GM12878 (cell line): Measurements from ENCODE around the gene GGTA1. TPM values are rescaled to one million over a fixed set of nuclear protein-coding genes. Genes with fewer than 3 reads are reported as not detected.

Source experiments
- ATAC-seq: fragments of 200-7000 bp; cut with Tn5 transposase; 3 replicates; pipeline ENCODE4 v1.9.1; 2020; ENCODE audit warnings: mild to moderate bottlenecking, moderate library complexity
- BruUV-seq: library from RNA; stranded (reverse); fragments of 400-500 nt; replicated peaks from 2 replicates; lab custom pipeline; 2021; lab: Mats Ljungman, UMichigan
- CTCF ChIA-PET: fragments of 300-600 bp; sonication (Branson Sonifier 250); formaldehyde crosslinking; extraction: SDS; loops from one replicate; lab custom pipeline; 2021; ENCODE audit warnings: inconsistent platforms; lab: Yijun Ruan, JAX
- POLR2A ChIA-PET: fragments of 350-600 bp; formaldehyde crosslinking; extraction: SDS; loops from one replicate; lab custom pipeline; 2021; ENCODE audit warnings: inconsistent platforms; lab: Charles Lee
- RAD21 ChIA-PET: fragments of 300-600 bp; sonication (Branson Sonifier 250); formaldehyde crosslinking; loops from one replicate; lab custom pipeline; 2023; ENCODE audit warnings: antibody characterized with exemption; ENCODE audit not compliant: unreplicated experiment; lab: Charles Lee
- SMC1A ChIA-PET: fragments of 300-600 bp; sonication (Branson Sonifier 250); formaldehyde crosslinking; loops from one replicate; lab custom pipeline; 2023; ENCODE audit not compliant: unreplicated experiment, uncharacterized antibody; lab: Charles Lee
- DNase-seq: peaks from one replicate; pipeline ENCODE4 v3.0.0-alpha.2; 2011; ENCODE audit warnings: low read depth, low spot score
- FAIRE-seq: peaks from 3 replicates; lab custom pipeline; 2011; peaks lifted over from hg19 to GRCh38; lab: Jason Lieb, UNC
- H2AFZ ChIP-seq: 2 replicates; pipeline ENCODE4 v1.6.0; 2011; ENCODE audit warnings: low read depth, low read length, control low read depth; ENCODE audit not compliant: control insufficient read depth
- H3K27ac ChIP-seq: 2 replicates; pipeline ENCODE4 v1.5.1; 2011; ENCODE audit warnings: control low read depth; ENCODE audit not compliant: control insufficient read depth, insufficient read depth
- H3K27me3 ChIP-seq, 2 experiments: replicated peaks in 1 of 2; 2 replicates each; pipeline versions ENCODE4 v1.6.0 to v1.6.1; 2011; ENCODE audit warnings: low read length in 1 of 2; ENCODE audit not compliant: control insufficient read depth in 2 of 2, insufficient read depth in 2 of 2
- H3K36me3 ChIP-seq, 2 experiments: 2 replicates each; pipeline ENCODE4 v1.5.1; 2011; ENCODE audit warnings: low read length in 1 of 2; ENCODE audit not compliant: control insufficient read depth in 2 of 2, insufficient read depth in 2 of 2
- H3K4me1 ChIP-seq: 2 replicates; pipeline ENCODE4 v1.6.1; 2011; ENCODE audit warnings: mild to moderate bottlenecking, low read length, moderate library complexity, mixed read lengths; ENCODE audit not compliant: control insufficient read depth, insufficient read depth
- H3K4me2 ChIP-seq: 2 replicates; pipeline ENCODE4 v1.6.0; 2011; ENCODE audit warnings: control low read depth; ENCODE audit not compliant: control insufficient read depth, insufficient read depth
- H3K4me3 ChIP-seq: fragments of 200-600 bp; sonication (generic); 2 replicates; pipeline ENCODE4 v1.5.1; 2016
- H3K79me2 ChIP-seq: 2 replicates; pipeline ENCODE4 v1.6.0; 2011; ENCODE audit warnings: low read length; ENCODE audit not compliant: control insufficient read depth, insufficient read depth
- H3K9ac ChIP-seq: 2 replicates; pipeline ENCODE4 v1.8.0; 2011; ENCODE audit warnings: low read length, control low read depth, mixed read lengths; ENCODE audit not compliant: control insufficient read depth, insufficient read depth
- H3K9me3 ChIP-seq: replicated peaks from 3 replicates; pipeline ENCODE4 v1.5.1; 2011; ENCODE audit warnings: mild to moderate bottlenecking, low read length; ENCODE audit not compliant: control insufficient read depth, insufficient read depth
- H4K20me1 ChIP-seq: 2 replicates; pipeline ENCODE4 v1.6.0; 2011; ENCODE audit not compliant: control insufficient read depth, insufficient read depth
- BCL11A ChIP-seq: IDR thresholded peaks from 2 replicates; pipeline ENCODE4 v1.6.1; 2011; ENCODE audit warnings: low read depth, low read length
- EZH2 ChIP-seq: IDR thresholded peaks from 2 replicates; pipeline ENCODE4 v1.6.1; 2012; ENCODE audit warnings: low read depth, mild to moderate bottlenecking, control low read depth, inconsistent platforms, low read length, borderline replicate concordance; ENCODE audit not compliant: control insufficient read depth
- FOS ChIP-seq: IDR thresholded peaks from 3 replicates; pipeline ENCODE4 v1.6.1; 2011; ENCODE audit warnings: borderline replicate concordance; ENCODE audit not compliant: insufficient read length; ENCODE audit errors: extremely low read depth
- FOXK2 ChIP-seq: fragments of 450-650 bp; IDR thresholded peaks from 2 replicates; pipeline ENCODE4 v1.6.1; 2017; ENCODE audit warnings: mild to moderate bottlenecking, moderate library complexity
- IRF5 ChIP-seq: fragments of 450-650 bp; IDR thresholded peaks from 2 replicates; pipeline ENCODE4 v1.6.1; 2017; ENCODE audit warnings: borderline replicate concordance
- KLF5 ChIP-seq: fragments of 450-650 bp; IDR thresholded peaks from 2 replicates; pipeline ENCODE4 v1.6.1; 2014; ENCODE audit warnings: mild to moderate bottlenecking; ENCODE audit not compliant: partially characterized antibody
- MTA2 ChIP-seq: fragments of 450-650 bp; IDR thresholded peaks from 2 replicates; pipeline ENCODE4 v1.6.1; 2016; ENCODE audit warnings: low read depth, mild to moderate bottlenecking, moderate library complexity
- RAD21 ChIP-seq: IDR thresholded peaks from 2 replicates; pipeline ENCODE4 v1.6.1; 2011; ENCODE audit warnings: mild to moderate bottlenecking, low read depth, low read length, moderate library complexity; ENCODE audit not compliant: insufficient read depth
- SIX5 ChIP-seq: IDR thresholded peaks from 2 replicates; pipeline ENCODE4 v1.6.1; 2011; ENCODE audit warnings: mild to moderate bottlenecking, low read depth, low read length, moderate library complexity; ENCODE audit not compliant: severe bottlenecking
- SPI1 ChIP-seq: IDR thresholded peaks from 2 replicates; pipeline ENCODE4 v1.6.1; 2011; ENCODE audit warnings: low read depth, mild to moderate bottlenecking, low read length, moderate library complexity, borderline replicate concordance; ENCODE audit not compliant: insufficient read depth
- YY1 ChIP-seq: IDR thresholded peaks from 2 replicates; pipeline ENCODE4 v1.6.1; 2011; ENCODE audit warnings: low read depth, mild to moderate bottlenecking, low read length
- ZNF207 ChIP-seq: fragments of 450-650 bp; IDR thresholded peaks from 2 replicates; pipeline ENCODE4 v1.6.1; 2014; ENCODE audit warnings: antibody characterized with exemption, mild to moderate bottlenecking, borderline replicate concordance
- WGBS: methylation state at CpG from one replicate; pipeline ENCODE4 v1.1.6; 2016; ENCODE audit warnings: low lambda C conversion rate; ENCODE audit not compliant: insufficient replicate concordance, insufficient coverage; ENCODE audit errors: missing lambda C conversion rate; 5-methylcytosine and 5-hydroxymethylcytosine counted together
- in situ Hi-C: fragments of 300-500 bp; cut with MboI; formaldehyde crosslinking; loops from 9 replicates; pipeline ENCODE4 v1.14.3; 2018; ENCODE audit warnings: mixed read lengths
- intact Hi-C: fragments of 100-400 bp; cut with micrococcal nuclease; formaldehyde crosslinking; loops from one replicate; pipeline ENCODE4 v1.14.2; 2022; ENCODE audit not compliant: unreplicated experiment
- polyA plus RNA-seq, 11 experiments: library from polyadenylated mRNA; depleted of rRNA in 4 of 11; unstranded in 6 of 11; stranded (reverse) in 5 of 11; fragments of >200 nt; fragmentation: Nextera tagmentation in 4 of 11; fragmentation: Illumina TruSeq in 1 of 11; extraction: Ambion mirVana in 4 of 11; extraction: Trizol in 1 of 11; gene quantifications; 1 replicate in 1 of 11; 2 replicates in 10 of 11; pipeline versions ENCODE4 v1.2.1 to v1.2.3, GENCODE V29; 2011 to 2016; ENCODE audit warnings: inconsistent platforms in 2 of 11, missing spikeins in 2 of 11, low read depth in 1 of 11
- total RNA-seq, 4 experiments: library from RNA; depleted of rRNA in 3 of 4; stranded (reverse); fragments of >200 nt in 3 of 4; fragmentation: Illumina TruSeq in 1 of 4; extraction: Trizol in 1 of 4; gene quantifications; 2 replicates each; pipeline versions ENCODE4 v1.2.1 to v1.2.3, GENCODE V29; 2013 to 2021
- TF ChIP-seq, protein P1 (sequence below): IDR thresholded peaks from 2 replicates; pipeline ENCODE4 v1.6.1; 2012; ENCODE audit warnings: low read depth, low read length, improper control_type of control experiment
- TF ChIP-seq, protein P2 (sequence below): fragments of 450-650 bp; IDR thresholded peaks from 2 replicates; pipeline ENCODE4 v1.6.1; 2017; ENCODE audit warnings: low read depth, mild to moderate bottlenecking, moderate library complexity
- TF ChIP-seq, protein P3 (sequence below): IDR thresholded peaks from 2 replicates; pipeline ENCODE4 v1.6.1; 2012; ENCODE audit warnings: mild to moderate bottlenecking, low read depth, low read length

GGTA1 gene
- total and polyA plus RNA-seq, 10 of the 15 experiments (the other 5 are each of a cell fraction or from before 2014, with no cell fraction given) = 0.09 to 0.65 (median 0.17) TPM; not detected in 2

DNA sequence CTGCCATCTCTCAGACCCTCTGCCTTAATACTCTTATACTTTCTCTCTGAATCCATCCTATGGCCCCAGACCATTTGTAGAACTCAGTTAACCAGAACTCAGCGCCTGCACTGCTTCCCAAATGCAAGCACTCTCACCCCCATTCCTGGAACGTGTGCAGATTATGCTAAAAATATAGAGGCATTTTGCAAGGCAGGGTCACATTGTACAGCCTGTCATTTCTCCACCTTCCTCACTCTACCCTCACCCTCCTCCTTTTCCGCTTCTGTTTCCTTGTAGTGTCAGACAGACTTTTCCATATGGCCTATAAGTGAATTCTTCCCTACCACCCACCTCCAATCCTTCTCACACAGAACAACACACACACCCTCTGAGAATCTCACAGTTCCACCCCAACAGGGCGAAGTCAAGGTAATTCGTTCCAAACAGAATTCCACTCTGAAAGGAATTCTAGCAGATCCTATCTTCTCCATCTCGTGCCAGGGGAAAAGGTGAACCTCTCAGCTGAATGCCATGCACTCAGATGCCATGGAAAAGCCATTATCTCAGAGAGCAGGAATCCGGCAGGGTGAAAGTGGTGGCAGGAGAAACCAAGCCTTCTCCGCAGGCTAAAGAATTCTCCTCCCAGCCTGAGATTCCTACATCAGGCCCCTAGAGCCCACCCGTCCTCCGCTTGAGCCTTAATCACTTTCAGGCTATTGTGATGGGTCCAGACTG lies 25.3 kb downstream of the GGTA1 start:
- no peaks in the 10 kb centered on the region for H3K36me3 ChIP-seq
- no peak for TF ChIP-seq SIX5
- TF ChIP-seq EZH2 = no peak
- TF ChIP-seq YY1 = no peak
- no peak for TF ChIP-seq KLF5
- TF ChIP-seq RAD21 = no peak
- no peak for TF ChIP-seq ZNF207
- TF ChIP-seq, protein P1, sequence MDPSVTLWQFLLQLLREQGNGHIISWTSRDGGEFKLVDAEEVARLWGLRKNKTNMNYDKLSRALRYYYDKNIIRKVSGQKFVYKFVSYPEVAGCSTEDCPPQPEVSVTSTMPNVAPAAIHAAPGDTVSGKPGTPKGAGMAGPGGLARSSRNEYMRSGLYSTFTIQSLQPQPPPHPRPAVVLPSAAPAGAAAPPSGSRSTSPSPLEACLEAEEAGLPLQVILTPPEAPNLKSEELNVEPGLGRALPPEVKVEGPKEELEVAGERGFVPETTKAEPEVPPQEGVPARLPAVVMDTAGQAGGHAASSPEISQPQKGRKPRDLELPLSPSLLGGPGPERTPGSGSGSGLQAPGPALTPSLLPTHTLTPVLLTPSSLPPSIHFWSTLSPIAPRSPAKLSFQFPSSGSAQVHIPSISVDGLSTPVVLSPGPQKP = no peak
- no peak for TF ChIP-seq SPI1
- TF ChIP-seq FOS = no peak
- no peak for TF ChIP-seq FOXK2
- no peak for TF ChIP-seq IRF5
- TF ChIP-seq, protein P2, sequence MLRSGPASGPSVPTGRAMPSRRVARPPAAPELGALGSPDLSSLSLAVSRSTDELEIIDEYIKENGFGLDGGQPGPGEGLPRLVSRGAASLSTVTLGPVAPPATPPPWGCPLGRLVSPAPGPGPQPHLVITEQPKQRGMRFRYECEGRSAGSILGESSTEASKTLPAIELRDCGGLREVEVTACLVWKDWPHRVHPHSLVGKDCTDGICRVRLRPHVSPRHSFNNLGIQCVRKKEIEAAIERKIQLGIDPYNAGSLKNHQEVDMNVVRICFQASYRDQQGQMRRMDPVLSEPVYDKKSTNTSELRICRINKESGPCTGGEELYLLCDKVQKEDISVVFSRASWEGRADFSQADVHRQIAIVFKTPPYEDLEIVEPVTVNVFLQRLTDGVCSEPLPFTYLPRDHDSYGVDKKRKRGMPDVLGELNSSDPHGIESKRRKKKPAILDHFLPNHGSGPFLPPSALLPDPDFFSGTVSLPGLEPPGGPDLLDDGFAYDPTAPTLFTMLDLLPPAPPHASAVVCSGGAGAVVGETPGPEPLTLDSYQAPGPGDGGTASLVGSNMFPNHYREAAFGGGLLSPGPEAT = no peak
- no peak for TF ChIP-seq BCL11A
- TF ChIP-seq, protein P3, sequence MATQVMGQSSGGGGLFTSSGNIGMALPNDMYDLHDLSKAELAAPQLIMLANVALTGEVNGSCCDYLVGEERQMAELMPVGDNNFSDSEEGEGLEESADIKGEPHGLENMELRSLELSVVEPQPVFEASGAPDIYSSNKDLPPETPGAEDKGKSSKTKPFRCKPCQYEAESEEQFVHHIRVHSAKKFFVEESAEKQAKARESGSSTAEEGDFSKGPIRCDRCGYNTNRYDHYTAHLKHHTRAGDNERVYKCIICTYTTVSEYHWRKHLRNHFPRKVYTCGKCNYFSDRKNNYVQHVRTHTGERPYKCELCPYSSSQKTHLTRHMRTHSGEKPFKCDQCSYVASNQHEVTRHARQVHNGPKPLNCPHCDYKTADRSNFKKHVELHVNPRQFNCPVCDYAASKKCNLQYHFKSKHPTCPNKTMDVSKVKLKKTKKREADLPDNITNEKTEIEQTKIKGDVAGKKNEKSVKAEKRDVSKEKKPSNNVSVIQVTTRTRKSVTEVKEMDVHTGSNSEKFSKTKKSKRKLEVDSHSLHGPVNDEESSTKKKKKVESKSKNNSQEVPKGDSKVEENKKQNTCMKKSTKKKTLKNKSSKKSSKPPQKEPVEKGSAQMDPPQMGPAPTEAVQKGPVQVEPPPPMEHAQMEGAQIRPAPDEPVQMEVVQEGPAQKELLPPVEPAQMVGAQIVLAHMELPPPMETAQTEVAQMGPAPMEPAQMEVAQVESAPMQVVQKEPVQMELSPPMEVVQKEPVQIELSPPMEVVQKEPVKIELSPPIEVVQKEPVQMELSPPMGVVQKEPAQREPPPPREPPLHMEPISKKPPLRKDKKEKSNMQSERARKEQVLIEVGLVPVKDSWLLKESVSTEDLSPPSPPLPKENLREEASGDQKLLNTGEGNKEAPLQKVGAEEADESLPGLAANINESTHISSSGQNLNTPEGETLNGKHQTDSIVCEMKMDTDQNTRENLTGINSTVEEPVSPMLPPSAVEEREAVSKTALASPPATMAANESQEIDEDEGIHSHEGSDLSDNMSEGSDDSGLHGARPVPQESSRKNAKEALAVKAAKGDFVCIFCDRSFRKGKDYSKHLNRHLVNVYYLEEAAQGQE = no peak
- no peak for TF ChIP-seq MTA2
- TF ChIP-seq, all 136 proteins: peak for 0
- WGBS = 14% methylated on average over 10 of the region's 10 CpGs
- ChIA-PET CTCF (no interaction called here), RAD21 (no interaction called here), SMC1A (no interaction called here), POLR2A (no interaction called here)
- no TSS peak for BruUV-seq
- DNase-seq (no peak), ATAC-seq (no peak), FAIRE-seq (no peak)
- Histone ChIP-seq H3K79me2 (no peaks in the 10 kb centered on the region), H3K27me3 (no peaks in the 10 kb centered on the region; a peak in 1 of 4 replicates), H3K9me3 (no peaks in the 10 kb centered on the region), H3K4me1 (no peaks in the 10 kb centered on the region), H2AFZ (no peak overlapping the region), H4K20me1 (no peaks in the 10 kb centered on the region), H3K27ac (no peak overlapping the region), H3K4me3 (no peak overlapping the region), H3K4me2 (no peak overlapping the region), H3K9ac (no peak overlapping the region)
- in situ Hi-C loops = no loop called here
- intact Hi-C loops = no loop called here
